NT2/D1 (cell line): ENCODE results near the gene KBTBD13.

Experiments
- SUZ12 ChIP-seq: IDR thresholded peaks from 2 replicates; pipeline ENCODE4 v1.6.1; 2011; ENCODE audit not compliant: insufficient read length, insufficient read depth; ENCODE audit errors: extremely low read depth
- YY1 ChIP-seq: IDR thresholded peaks from 2 replicates; pipeline ENCODE4 v1.6.1; 2011; ENCODE audit not compliant: insufficient read length, insufficient read depth
- ZNF274 ChIP-seq: IDR thresholded peaks from 2 replicates; pipeline ENCODE4 v1.6.1; 2011; ENCODE audit warnings: mild to moderate bottlenecking, low read depth, low read length

DNA sequence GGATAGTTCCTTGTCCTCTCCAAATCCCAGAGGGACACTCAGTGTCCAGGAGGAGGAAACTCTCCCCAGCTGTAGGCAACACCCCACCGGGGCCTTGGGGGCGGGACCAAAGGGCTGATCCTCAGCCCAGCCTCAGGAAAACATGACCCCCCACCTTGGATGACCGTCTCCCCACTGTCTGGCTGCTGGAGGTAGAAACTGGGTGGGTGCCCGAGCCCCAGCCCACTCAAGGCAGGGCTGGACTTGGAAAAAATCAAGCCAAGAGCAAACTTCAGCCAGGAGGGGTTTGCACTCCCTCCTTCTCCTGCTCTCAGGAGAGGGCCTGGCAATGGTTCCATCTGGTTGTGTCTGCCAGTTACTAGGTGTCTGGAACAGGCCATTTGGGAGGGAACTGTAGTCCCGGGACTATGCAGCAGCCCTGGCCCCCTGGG, 5.2 kb upstream of the KBTBD13 start:
- no peak for TF ChIP-seq SUZ12
- TF ChIP-seq ZNF274, result no peak
- TF ChIP-seq YY1, result no peak
